ENCODE measurements around the gene TP53AIP1.

The TP53AIP1 gene

GRCh38 chr11:128942272-128942612, 429 bp downstream of the TP53AIP1 start:
- DNase-seq (ENCODE audit: low spot score) = no peak

GRCh38 chr11:128941573-128942271, 949 bp downstream of the TP53AIP1 start:
- DNase-seq (ENCODE audit: low spot score) = no peak

- DNase-seq (ENCODE audit: low spot score) = no peak
These were observed 1.6 kb downstream of the TP53AIP1 start for GRCh38 chr11:128941110-128941509.

- DNase-seq (ENCODE audit: low spot score) = no peak
These were observed 2.1 kb downstream of the TP53AIP1 start for GRCh38 chr11:128940603-128941002.

- DNase-seq (ENCODE audit: low spot score) = no peak
These were observed 2.5 kb downstream of the TP53AIP1 start for GRCh38 chr11:128940156-128940555.

- DNase-seq (ENCODE audit: low spot score) = no peak
These were observed 3.1 kb downstream of the TP53AIP1 start for GRCh38 chr11:128939591-128939990.

GRCh38 chr11:128938156-128938885, 4.3 kb downstream of the TP53AIP1 start:
- no peak for DNase-seq (ENCODE audit: low spot score)

- DNase-seq (ENCODE audit: low spot score) = no peak
These were observed 5.2 kb downstream of the TP53AIP1 start for GRCh38 chr11:128937480-128937879.

GRCh38 chr11:128936606-128937251, 5.9 kb downstream of the TP53AIP1 start:
- DNase-seq (ENCODE audit: low spot score) = no peak

- no peak for DNase-seq (ENCODE audit: low spot score)
These were observed 7.7 kb downstream of the TP53AIP1 start for GRCh38 chr11:128934926-128935325.

- DNase-seq (ENCODE audit: low spot score) = no peak
These were observed 8.3 kb downstream of the TP53AIP1 start for GRCh38 chr11:128934351-128934750.

- no peak for DNase-seq (ENCODE audit: low spot score)
These were observed 9.0 kb downstream of the TP53AIP1 start for GRCh38 chr11:128933481-128934178.

GRCh38 chr11:128931668-128932067, 11.0 kb downstream of the TP53AIP1 start:
- DNase-seq (ENCODE audit: low spot score) = no peak

GRCh38 chr11:128931066-128931465, 11.6 kb downstream of the TP53AIP1 start:
- no peak for DNase-seq (ENCODE audit: low spot score)

- no peak for DNase-seq (ENCODE audit: low spot score)
These were observed 12.7 kb downstream of the TP53AIP1 start for GRCh38 chr11:128929991-128930390.

GRCh38 chr11:128929468-128929867, 13.2 kb downstream of the TP53AIP1 start:
- no peak for DNase-seq (ENCODE audit: low spot score)

GRCh38 chr11:128928400-128928799, 14.3 kb downstream of the TP53AIP1 start:
- no peak for DNase-seq (ENCODE audit: low spot score)

- DNase-seq (ENCODE audit: low spot score) = no peak
These were observed 14.9 kb downstream of the TP53AIP1 start for GRCh38 chr11:128927683-128928336.

GRCh38 chr11:128927108-128927461, 15.6 kb downstream of the TP53AIP1 start:
- DNase-seq (ENCODE audit: low spot score) = no peak

GRCh38 chr11:128926437-128927107, 16.1 kb downstream of the TP53AIP1 start:
- DNase-seq (ENCODE audit: low spot score) = no peak

GRCh38 chr11:128926000-128926399, 16.7 kb downstream of the TP53AIP1 start:
- no peak for DNase-seq (ENCODE audit: low spot score)

GRCh38 chr11:128925250-128925600, 17.4 kb downstream of the TP53AIP1 start:
- no peak for DNase-seq (ENCODE audit: low spot score)

Data from hematopoietic multipotent progenitor cell treated with erythropoietin and hydrocortisone succinate and interleukin-3 and kit ligand, for 15 days (in vitro differentiated cells).